OCI-LY1 (cell line): ENCODE results near the gene RHBDF2.

Source experiments
- H2AFZ ChIP-seq: fragments of 200-600 bp; sonication (generic), shearing (Covaris generic); 2 replicates; pipeline ENCODE4 v1.6.0; 2014; ENCODE audit warnings: antibody characterized with exemption, mild to moderate bottlenecking, low read length
- H3F3A ChIP-seq: fragments of 200-600 bp; sonication (generic), shearing (Covaris generic); 2 replicates; pipeline ENCODE4 v1.6.0; 2014; ENCODE audit warnings: mild to moderate bottlenecking, antibody characterized with exemption, low read length, moderate library complexity; ENCODE audit not compliant: insufficient read depth
- H3K27ac ChIP-seq: fragments of 200-600 bp; sonication (generic); 2 replicates; pipeline ENCODE4 v1.5.1; 2014; ENCODE audit warnings: low read length, mixed run types, mild to moderate bottlenecking, low read depth; ENCODE audit not compliant: poor library complexity, severe bottlenecking
- H3K27me3 ChIP-seq: fragments of 200-600 bp; sonication (generic); 2 replicates; pipeline ENCODE4 v1.6.0; 2014; ENCODE audit warnings: antibody characterized with exemption, mild to moderate bottlenecking, low read length, moderate library complexity; ENCODE audit not compliant: insufficient read depth
- H3K36me3 ChIP-seq: fragments of 200-600 bp; sonication (generic); 2 replicates; pipeline ENCODE4 v1.6.1; 2014; ENCODE audit warnings: mild to moderate bottlenecking, antibody characterized with exemption, low read length, moderate library complexity, mixed read lengths; ENCODE audit not compliant: insufficient read depth
- H3K4me1 ChIP-seq: fragments of 200-600 bp; sonication (generic); 2 replicates; pipeline ENCODE4 v1.5.1; 2014; ENCODE audit warnings: mild to moderate bottlenecking, low read length, moderate library complexity; ENCODE audit not compliant: insufficient read depth, severe bottlenecking
- H3K4me2 ChIP-seq: fragments of 200-600 bp; sonication (generic), shearing (Covaris generic); 2 replicates; pipeline ENCODE4 v1.6.1; 2014; ENCODE audit warnings: low read length
- H3K4me3 ChIP-seq: fragments of 200-600 bp; sonication (generic); 2 replicates; pipeline ENCODE4 v1.5.1; 2014; ENCODE audit warnings: low read length, low read depth, mild to moderate bottlenecking, mixed read lengths; ENCODE audit not compliant: poor library complexity, severe bottlenecking
- H3K79me2 ChIP-seq: fragments of 200-600 bp; shearing (Covaris generic); 2 replicates; pipeline ENCODE4 v1.6.1; 2016; ENCODE audit warnings: mixed run types, low read length, mixed read lengths; ENCODE audit not compliant: insufficient read depth
- H3K9ac ChIP-seq: fragments of 200-600 bp; sonication (generic), shearing (Covaris generic); 2 replicates; pipeline ENCODE4 v1.6.1; 2014; ENCODE audit warnings: mild to moderate bottlenecking, low read length, mixed read lengths
- H3K9me2 ChIP-seq: fragments of 200-600 bp; sonication (generic), shearing (Covaris generic); 2 replicates; pipeline ENCODE4 v1.6.1; 2014; ENCODE audit warnings: low read depth, mild to moderate bottlenecking, low read length, mixed read lengths
- H3K9me3 ChIP-seq: fragments of 200-600 bp; shearing (Covaris generic); 2 replicates; pipeline ENCODE4 v1.6.1; 2014; ENCODE audit warnings: low read length, mixed read lengths
- H4K20me1 ChIP-seq: fragments of 200-600 bp; sonication (generic), shearing (Covaris generic); 2 replicates; pipeline ENCODE4 v1.6.0; 2016; ENCODE audit warnings: mild to moderate bottlenecking, low read length; ENCODE audit not compliant: insufficient read depth
- CTCF ChIP-seq: fragments of 200-600 bp; sonication (generic), shearing (Covaris generic); IDR thresholded peaks from 2 replicates; pipeline ENCODE4 v1.5.1; 2017; ENCODE audit warnings: mild to moderate bottlenecking, antibody characterized with exemption, low read length, moderate library complexity, mixed read lengths
- EZH2 ChIP-seq: fragments of 200-600 bp; sonication (generic), shearing (Covaris generic); IDR thresholded peaks from 2 replicates; pipeline ENCODE4 v1.8.0; 2017; ENCODE audit warnings: borderline replicate concordance, mixed run types, mild to moderate bottlenecking, antibody characterized with exemption, low read length, moderate library complexity, mixed read lengths

Gene RHBDF2

GRCh38 chr17:76548378-76549214 is 47.4 kb upstream of the RHBDF2 start:
- Histone ChIP-seq H3K9me3 (no peaks in the 10 kb centered on the region), H3K9ac (no peak overlapping the region), H3K27ac (no peak overlapping the region), H2AFZ (no peak overlapping the region), H3K9me2 (no peaks in the 10 kb centered on the region), H3F3A (no peaks in the 10 kb centered on the region), H3K27me3 (peaks cover 2% of the 10 kb centered on the region), H4K20me1 (no peaks in the 10 kb centered on the region), H3K79me2 (no peaks in the 10 kb centered on the region), H3K4me3 (no peak overlapping the region), H3K4me1 (no peaks in the 10 kb centered on the region), H3K36me3 (no peaks in the 10 kb centered on the region), H3K4me2 (no peak overlapping the region)
- TF ChIP-seq EZH2 (no peak), CTCF (no peak)

GRCh38 chr17:76547642-76548202 is 46.5 kb upstream of the RHBDF2 start:
- Histone ChIP-seq H3K27ac (no peak overlapping the region), H3K79me2 (no peaks in the 10 kb centered on the region), H3K27me3 (peaks cover 5% of the 10 kb centered on the region), H3K9me3 (no peaks in the 10 kb centered on the region), H3F3A (no peaks in the 10 kb centered on the region), H4K20me1 (no peaks in the 10 kb centered on the region), H3K9me2 (no peaks in the 10 kb centered on the region), H3K9ac (no peak overlapping the region), H3K4me2 (no peak overlapping the region), H3K4me1 (no peaks in the 10 kb centered on the region), H3K4me3 (no peak overlapping the region), H3K36me3 (no peaks in the 10 kb centered on the region), H2AFZ (no peak overlapping the region)
- no peak for TF ChIP-seq CTCF
- no peak for TF ChIP-seq EZH2

GRCh38 chr17:76547183-76547641 is 46.0 kb upstream of the RHBDF2 start:
- Histone ChIP-seq H3K4me2 (no peak overlapping the region), H3F3A (no peaks in the 10 kb centered on the region), H3K79me2 (no peaks in the 10 kb centered on the region), H3K9me2 (no peaks in the 10 kb centered on the region), H3K9me3 (no peaks in the 10 kb centered on the region), H4K20me1 (no peaks in the 10 kb centered on the region), H3K27ac (no peak overlapping the region), H3K4me1 (no peaks in the 10 kb centered on the region), H2AFZ (no peak overlapping the region), H3K4me3 (no peak overlapping the region), H3K9ac (no peak overlapping the region), H3K27me3 (peaks cover 5% of the 10 kb centered on the region), H3K36me3 (no peaks in the 10 kb centered on the region)
- TF ChIP-seq EZH2: no peak
- TF ChIP-seq CTCF: peak; percentile 78
